SK-N-SH (cell line): Measurements from ENCODE around the gene SH3PXD2B. TPM values are rescaled to one million over a fixed set of nuclear protein-coding genes. Genes with fewer than 3 reads are reported as not detected.

Source experiments
- CTCF ChIA-PET: fragments of 300-600, 350-600 bp; formaldehyde crosslinking; extraction: SDS; loops from one replicate; lab custom pipeline; 2021; lab: Yijun Ruan, JAX
- POLR2A ChIA-PET: fragments of 350-600 bp; sonication (Branson Sonifier 250); formaldehyde crosslinking; extraction: SDS; loops from one replicate; lab custom pipeline; 2020; ENCODE audit warnings: antibody characterized with exemption, inconsistent platforms; lab: Yijun Ruan, JAX
- DNase-seq: peaks from one replicate; pipeline ENCODE4 v3.0.0; 2012
- H2AFZ ChIP-seq: fragments of 200-600 bp; sonication (generic); 2 replicates; pipeline ENCODE4 v1.8.1; 2016; ENCODE audit warnings: antibody characterized with exemption, mild to moderate bottlenecking, low read depth
- H3F3A ChIP-seq: fragments of 200-600 bp; sonication (generic); replicated peaks from 2 replicates; pipeline ENCODE3; 2016; ENCODE audit warnings: antibody characterized with exemption, mild to moderate bottlenecking; ENCODE audit not compliant: insufficient read depth
- H3K27ac ChIP-seq, 2 experiments: fragments of 200-500 bp in 1 of 2; fragments of 200-600 bp in 1 of 2; sonication (Bioruptor generic) in 1 of 2; sonication (generic), shearing (Covaris generic) in 1 of 2; 2 replicates each; pipeline versions ENCODE4 v1.5.1 to v1.6.1; 2014 to 2016; ENCODE audit warnings: low read depth in 2 of 2, inconsistent platforms in 1 of 2, low read length in 1 of 2, mild to moderate bottlenecking in 1 of 2, mixed read lengths in 1 of 2
- H3K27me3 ChIP-seq: fragments of 200-600 bp; sonication (generic), shearing (Covaris generic); 2 replicates; pipeline ENCODE4 v1.6.1; 2016; ENCODE audit warnings: mixed run types; ENCODE audit not compliant: insufficient read depth
- H3K36me3 ChIP-seq, 2 experiments: fragments of 200-500 bp in 1 of 2; fragments of 200-600 bp in 1 of 2; sonication (Bioruptor generic) in 1 of 2; sonication (generic) in 1 of 2; replicated peaks in 1 of 2; 2 replicates each; pipeline versions ENCODE3 to v1.5.1; 2014 to 2016; ENCODE audit warnings: low read length in 1 of 2, mild to moderate bottlenecking in 1 of 2; ENCODE audit not compliant: insufficient read depth in 2 of 2, control insufficient read depth in 1 of 2
- H3K4me1 ChIP-seq, 2 experiments: fragments of 200-500 bp in 1 of 2; fragments of 200-600 bp in 1 of 2; sonication (Bioruptor generic) in 1 of 2; sonication (generic), shearing (Covaris generic) in 1 of 2; 2 replicates each; pipeline versions ENCODE4 v1.5.1 to v1.6.1; 2014 to 2016; ENCODE audit warnings: low read depth in 1 of 2, low read length in 1 of 2, mixed run types in 1 of 2; ENCODE audit not compliant: insufficient read depth in 2 of 2, control insufficient read depth in 1 of 2
- H3K4me2 ChIP-seq: fragments of 200-600 bp; sonication (generic), shearing (Covaris generic); 2 replicates; pipeline ENCODE4 v1.6.1; 2017; ENCODE audit warnings: mixed run types
- H3K4me3 ChIP-seq, 2 experiments: fragments of 200-500 bp in 1 of 2; fragments of 200-600 bp in 1 of 2; sonication (Bioruptor generic) in 1 of 2; sonication (generic), shearing (Covaris generic) in 1 of 2; 2 replicates each; pipeline versions ENCODE4 v1.5.1 to v1.8.1; 2014 to 2016; ENCODE audit warnings: low read depth in 2 of 2, inconsistent platforms in 1 of 2, low read length in 1 of 2, mild to moderate bottlenecking in 1 of 2, mixed read lengths in 1 of 2, moderate library complexity in 1 of 2
- H3K79me2 ChIP-seq: fragments of 200-600 bp; sonication (generic); 2 replicates; pipeline ENCODE4 v1.8.1; 2017; ENCODE audit warnings: mild to moderate bottlenecking; ENCODE audit not compliant: insufficient read depth
- H3K9ac ChIP-seq: fragments of 200-600 bp; sonication (generic); 2 replicates; pipeline ENCODE4 v1.6.1; 2017; ENCODE audit warnings: mixed run types
- H3K9me2 ChIP-seq: fragments of 200-600 bp; sonication (generic); 2 replicates; pipeline ENCODE4 v1.6.1; 2017; ENCODE audit warnings: mixed run types
- H3K9me3 ChIP-seq: fragments of 200-600 bp; sonication (generic); 2 replicates; pipeline ENCODE4 v1.6.1; 2017; ENCODE audit warnings: mixed run types, mild to moderate bottlenecking, moderate library complexity
- H4K20me1 ChIP-seq: fragments of 200-600 bp; sonication (generic); 2 replicates; pipeline ENCODE4 v1.6.1; 2017; ENCODE audit warnings: mild to moderate bottlenecking, mixed run types; ENCODE audit not compliant: insufficient read depth
- CTCF ChIP-seq: fragments of 200-600 bp; sonication (generic); IDR thresholded peaks from 2 replicates; pipeline ENCODE4 v1.6.1; 2017; ENCODE audit warnings: antibody characterized with exemption, mild to moderate bottlenecking, moderate library complexity
- EP300 ChIP-seq, 2 experiments: IDR thresholded peaks; 2 replicates each; pipeline versions ENCODE4 v1.4.0 to v1.6.1; 2012; ENCODE audit warnings: borderline replicate concordance in 1 of 2, low read depth in 1 of 2, low read length in 1 of 2
- EZH2phosphoT487 ChIP-seq: fragments of 200-600 bp; sonication (generic); IDR thresholded peaks from 2 replicates; pipeline ENCODE4 v1.6.1; 2017; ENCODE audit warnings: low read depth, mixed run types, mild to moderate bottlenecking, antibody characterized with exemption, moderate library complexity, borderline replicate concordance
- NRF1 ChIP-seq: IDR thresholded peaks from 2 replicates; pipeline ENCODE4 v1.6.1; 2012; ENCODE audit warnings: low read depth, mild to moderate bottlenecking, low read length
- PBX3 ChIP-seq: IDR thresholded peaks from 2 replicates; pipeline ENCODE4; 2012
- RAD21 ChIP-seq: IDR thresholded peaks from 2 replicates; pipeline ENCODE4 v1.6.1; 2012; ENCODE audit warnings: mild to moderate bottlenecking, low read length
- RFX5 ChIP-seq: IDR thresholded peaks from 2 replicates; pipeline ENCODE4 v1.6.1; 2012; ENCODE audit warnings: mild to moderate bottlenecking, improper control_type of control experiment, low read length
- TEAD4 ChIP-seq: IDR thresholded peaks from 2 replicates; pipeline ENCODE4 v1.4.0; 2012; ENCODE audit warnings: mild to moderate bottlenecking, borderline replicate concordance; ENCODE audit not compliant: insufficient read depth
- WGBS: methylation state at CpG from one replicate; pipeline ENCODE4 v1.1.6; 2017; ENCODE audit warnings: low lambda C conversion rate; 5-methylcytosine and 5-hydroxymethylcytosine counted together
- polyA plus RNA-seq, 3 experiments: library from polyadenylated mRNA; depleted of rRNA; stranded (reverse); fragments of >200 nt; gene quantifications; 2 replicates each; pipeline ENCODE4 v1.2.3, GENCODE V29; 2012

The SH3PXD2B gene
- polyA plus RNA-seq, 1 of the 3 experiments (the other 2 are of a cell fraction), result 15.0 TPM

- CTCF ChIA-PET, result interaction anchor here (5.0 kb wide), 1 partner anchor 33 kb away, joined by 25 read pairs; no protein-coding TSS in a partner anchor
- WGBS, result 88% methylated on average over 18 of the region's 20 CpGs
Observed at GRCh38 chr5:172418862-172419814, 35.2 kb downstream of the SH3PXD2B start.

More at GRCh38 chr5:172418862-172419814, 35.2 kb downstream of the SH3PXD2B start:
- peaks cover 36% of the 10 kb centered on the region for H3K79me2 ChIP-seq
- H3K9ac ChIP-seq, result no peak overlapping the region
- H3F3A ChIP-seq, result peaks cover 6% of the 10 kb centered on the region
- peak; percentile 70 for DNase-seq
- H3K9me2 ChIP-seq, result no peaks in the 10 kb centered on the region
- H4K20me1 ChIP-seq, result peaks cover 91% of the 10 kb centered on the region
- peak overlapping the region; percentile 24; the same call in 1 of the 2 replicates for H3K4me2 ChIP-seq
- H3K27me3 ChIP-seq, result no peaks in the 10 kb centered on the region
- peak overlapping the region; percentile 57 to 71 for H3K27ac ChIP-seq
- POLR2A ChIA-PET, result interaction anchor here (0.9 kb wide), 1 partner anchor 21 kb away, joined by 3 read pairs; no protein-coding TSS in a partner anchor
- H3K9me3 ChIP-seq, result no peaks in the 10 kb centered on the region
- H3K36me3 ChIP-seq, result peaks cover 8 to 20% of the 10 kb centered on the region in 2 experiments
- H3K4me1 ChIP-seq, result peaks cover 35 to 40% of the 10 kb centered on the region in 2 experiments
- TF ChIP-seq EP300 (IDR thresholded peaks at IDR 0.05; ENCODE audit: borderline replicate concordance in 1 of 2, low read depth in 1 of 2, low read length in 1 of 2) (peak in 1 of 2 experiments; percentile 7; a peak in 1 of 4 replicates), RFX5 (peak; percentile 92), RAD21 (no peak), CTCF (no peak), TEAD4 (no peak), PBX3 (no peak), EZH2phosphoT487 (no peak), NRF1 (no peak)
- H3K4me3 ChIP-seq, result no peak overlapping the region
- no peak overlapping the region for H2AFZ ChIP-seq
